NCI-H345 treated with DMSO at 0.1 percent for 48 hours (cell line): ENCODE measurements around the gene HOXA6.

ENCODE experiments used
- DNase-seq: peaks from one replicate; lab custom pipeline; 2025; ENCODE audit not compliant: unreplicated experiment; lab: John Stamatoyannopoulos, UW

Gene HOXA6

GRCh38 chr7:27147199-27148030 is at the start of gene HOXA6:
TSS of gene HOXA6 (minus strand) at chr7:27147774. CDS start at chr7:27147749, 25 bp downstream.
- no peak for DNase-seq

- peak; percentile 62 for DNase-seq
Observed at GRCh38 chr7:27196287-27196767, 48.8 kb upstream of the HOXA6 start.

GRCh38 chr7:27194686-27195379 is 47.3 kb upstream of the HOXA6 start:
- DNase-seq: no peak

- no peak for DNase-seq
Observed at GRCh38 chr7:27194002-27194352, 46.4 kb upstream of the HOXA6 start.

GRCh38 chr7:27193335-27194001 is 45.9 kb upstream of the HOXA6 start:
- DNase-seq: no peak

GRCh38 chr7:27192546-27193334 is 45.2 kb upstream of the HOXA6 start:
- DNase-seq: no peak

GRCh38 chr7:27191833-27192545 is 44.4 kb upstream of the HOXA6 start:
- no peak for DNase-seq

- DNase-seq: no peak
Observed at GRCh38 chr7:27191161-27191731, 43.7 kb upstream of the HOXA6 start.

- no peak for DNase-seq
Observed at GRCh38 chr7:27189997-27190748, 42.6 kb upstream of the HOXA6 start.

GRCh38 chr7:27189295-27189996 is 41.9 kb upstream of the HOXA6 start:
- DNase-seq: no peak

- DNase-seq: no peak
Observed at GRCh38 chr7:27188386-27189294, 41.1 kb upstream of the HOXA6 start.

- DNase-seq: no peak
Observed at GRCh38 chr7:27187475-27188385, 40.2 kb upstream of the HOXA6 start.

- no peak for DNase-seq
Observed at GRCh38 chr7:27186668-27187474, 39.3 kb upstream of the HOXA6 start.

- no peak for DNase-seq
Observed at GRCh38 chr7:27185854-27186667, 38.5 kb upstream of the HOXA6 start.
